HepG2 (cell line): Measurements from ENCODE around the gene ANKRD37. TPM values are rescaled to one million over a fixed set of nuclear protein-coding genes. Genes with fewer than 3 reads are reported as not detected.

Source experiments
- ARID3A ChIP-seq: IDR thresholded peaks from 2 replicates; pipeline ENCODE4 v1.6.1; 2012; ENCODE audit warnings: low read depth, low read length, improper control_type of control experiment
- CBX1 ChIP-seq: IDR thresholded peaks from one replicate; pipeline ENCODE4 v1.6.1; 2016; ENCODE audit warnings: antibody characterized with exemption, low read depth
- ERF ChIP-seq: IDR thresholded peaks from 2 replicates; pipeline ENCODE4 v1.6.1; 2018; ENCODE audit warnings: missing biosample characterization, missing genetic modification reagents
- HNRNPLL ChIP-seq: fragments of 200-400 bp; formaldehyde crosslinking; IDR thresholded peaks from 2 replicates; pipeline ENCODE4 v1.6.1; 2017; ENCODE audit warnings: mild to moderate bottlenecking, low read depth, low read length; ENCODE audit not compliant: poor library complexity, severe bottlenecking
- HOXA3 ChIP-seq: sonication (generic); formaldehyde crosslinking; IDR thresholded peaks from 2 replicates; pipeline ENCODE4 v1.5.0; 2020; ENCODE audit warnings: missing genetic modification reagents
- JUND ChIP-seq: sonication (generic); formaldehyde crosslinking; IDR thresholded peaks from 2 replicates; pipeline ENCODE4 v1.8.0; 2022; ENCODE audit warnings: mild to moderate bottlenecking, missing genetic modification reagents
- KAT2B ChIP-seq: fragments of 150-350 bp; IDR thresholded peaks from 2 replicates; pipeline ENCODE4 v1.6.1; 2014; ENCODE audit warnings: low read depth, low read length, borderline replicate concordance
- NR2C2 ChIP-seq: sonication (generic); formaldehyde crosslinking; IDR thresholded peaks from 2 replicates; pipeline ENCODE4 v1.4.0; 2020; ENCODE audit warnings: missing genetic modification reagents, mild to moderate bottlenecking, moderate library complexity, borderline replicate concordance
- NR2F6 ChIP-seq, 2 experiments: IDR thresholded peaks; 2 replicates each; pipeline ENCODE4 v1.6.1; 2016; ENCODE audit warnings: antibody characterized with exemption in 1 of 2, mild to moderate bottlenecking in 1 of 2
- NR3C1 ChIP-seq: sonication (generic); formaldehyde crosslinking; IDR thresholded peaks from 2 replicates; pipeline ENCODE4 v1.4.0; 2020; ENCODE audit warnings: missing genetic modification reagents
- POLR2G ChIP-seq: fragments of 200-400 bp; formaldehyde crosslinking; IDR thresholded peaks from 2 replicates; pipeline ENCODE4 v1.6.1; 2018; ENCODE audit warnings: mild to moderate bottlenecking, low read depth, low read length, moderate library complexity
- RCOR2 ChIP-seq: IDR thresholded peaks from 2 replicates; pipeline ENCODE4 v1.6.1; 2016; ENCODE audit warnings: missing biosample characterization, missing genetic modification reagents
- SAFB2 ChIP-seq: sonication (generic); formaldehyde crosslinking; IDR thresholded peaks from 2 replicates; pipeline ENCODE4 v1.5.1; 2020; ENCODE audit warnings: missing genetic modification reagents, low read depth, mild to moderate bottlenecking, borderline replicate concordance
- SMAD9 ChIP-seq: sonication (generic); formaldehyde crosslinking; IDR thresholded peaks from 2 replicates; pipeline ENCODE4 v1.5.1; 2020; ENCODE audit warnings: mild to moderate bottlenecking, missing genetic modification reagents
- SP2 ChIP-seq: sonication (generic); formaldehyde crosslinking; IDR thresholded peaks from 2 replicates; pipeline ENCODE4 v1.5.1; 2020; ENCODE audit warnings: mild to moderate bottlenecking, missing genetic modification reagents
- TAF1 ChIP-seq: sonication (generic); formaldehyde crosslinking; IDR thresholded peaks from 2 replicates; pipeline ENCODE4 v1.4.0; 2020; ENCODE audit warnings: missing genetic modification reagents
- TRAFD1 ChIP-seq: sonication (generic); formaldehyde crosslinking; IDR thresholded peaks from 2 replicates; pipeline ENCODE4 v1.5.1; 2020; ENCODE audit warnings: missing genetic modification reagents, mild to moderate bottlenecking, borderline replicate concordance
- U2AF2 ChIP-seq: fragments of 200-400 bp; formaldehyde crosslinking; IDR thresholded peaks from 2 replicates; pipeline ENCODE4 v1.6.1; 2017; ENCODE audit warnings: low read depth, mild to moderate bottlenecking, low read length
- ZBTB26 ChIP-seq: IDR thresholded peaks from 2 replicates; pipeline ENCODE4 v1.6.1; 2016; ENCODE audit warnings: missing compliant biosample characterization, missing genetic modification reagents, borderline replicate concordance
- ZC3H4 ChIP-seq: sonication (generic); formaldehyde crosslinking; IDR thresholded peaks from 2 replicates; pipeline ENCODE4 v1.4.0; 2020; ENCODE audit warnings: missing genetic modification reagents, borderline replicate concordance
- ZGPAT ChIP-seq: IDR thresholded peaks from 2 replicates; pipeline ENCODE4 v1.6.1; 2016; ENCODE audit warnings: mild to moderate bottlenecking
- ZNF3 ChIP-seq: IDR thresholded peaks from 2 replicates; pipeline ENCODE4 v1.7.0; 2017; ENCODE audit warnings: inconsistent platforms
- ZNF605 ChIP-seq: sonication (generic); formaldehyde crosslinking; IDR thresholded peaks from 2 replicates; pipeline ENCODE4 v1.8.0; 2022; ENCODE audit warnings: mild to moderate bottlenecking, missing genetic modification reagents
- ZNF616 ChIP-seq: sonication (generic); formaldehyde crosslinking; IDR thresholded peaks from 2 replicates; pipeline ENCODE4 v1.5.0; 2020; ENCODE audit warnings: low read depth, mild to moderate bottlenecking, missing genetic modification reagents
- ZNF775 ChIP-seq: sonication (generic); formaldehyde crosslinking; IDR thresholded peaks from 2 replicates; pipeline ENCODE4 v1.4.0; 2020; ENCODE audit warnings: missing genetic modification reagents, mild to moderate bottlenecking, moderate library complexity, borderline replicate concordance
- polyA plus RNA-seq, 8 experiments: library from polyadenylated mRNA; depleted of rRNA in 3 of 8; stranded (reverse) in 7 of 8; unstranded in 1 of 8; fragments of >200 nt; fragmentation: Illumina TruSeq in 4 of 8; extraction: Trizol in 4 of 8; gene quantifications; 2 replicates each; pipeline versions ENCODE4 v1.2.1 to v1.2.3, GENCODE V29; 2011 to 2016; ENCODE audit warnings: low read depth in 4 of 8, missing spikeins in 1 of 8, mixed read lengths in 1 of 8; ENCODE audit not compliant: insufficient read depth in 1 of 8
- total RNA-seq, 5 experiments: library from RNA; depleted of rRNA; stranded (reverse); fragments of >200 nt; fragmentation: Illumina TruSeq; extraction: Trizol; gene quantifications; 2 replicates each; pipeline ENCODE4 v1.2.3, GENCODE V29; 2016; ENCODE audit warnings: low read depth in 1 of 5

ANKRD37 gene
- total and polyA plus RNA-seq, 2 of the 13 experiments (the other 11 are each of a cell fraction or from before 2014, with no cell fraction given): 2.2 to 51.4 TPM

GRCh38 chr4:185425647-185426352 lies 29.2 kb downstream of the ANKRD37 start, which contains the start of gene UFSP2 (continued):
- TF ChIP-seq SMAD9 (CRISPR knock-in tag): peak; percentile 88; the same call in 1 of the 2 replicates
- TF ChIP-seq ARID3A: no peak
- peak; percentile 94 for TF ChIP-seq HOXA3 (CRISPR knock-in tag)
- no peak for TF ChIP-seq U2AF2
- no peak for TF ChIP-seq ZNF3 (CRISPR knock-in tag)
- no peak for TF ChIP-seq ZNF616 (CRISPR knock-in tag)
- no peak for TF ChIP-seq RCOR2 (CRISPR knock-in tag)
- no peak for TF ChIP-seq ZBTB26
- TF ChIP-seq NR2C2 (CRISPR knock-in tag): peak; percentile 47; the same call in 1 of the 2 replicates
- TF ChIP-seq ZC3H4: no peak
- TF ChIP-seq SAFB2 (CRISPR knock-in tag): peak; percentile 41; the same call in 1 of the 2 replicates
- TF ChIP-seq ZGPAT (CRISPR knock-in tag): peak; percentile 82
- no peak for TF ChIP-seq SP2 (CRISPR knock-in tag)
- TF ChIP-seq ZNF605 (CRISPR knock-in tag): peak; percentile 83
- peak; percentile 82 for TF ChIP-seq TAF1 (CRISPR knock-in tag)
- no peak for TF ChIP-seq CBX1
- no peak for TF ChIP-seq ZNF775
- TF ChIP-seq NR2F6 (IDR thresholded peaks at IDR 0.05): no peak
- TF ChIP-seq NR2F6 (CRISPR knock-in tag; IDR thresholded peaks at IDR 0.05): 0 out of 2 replicates have a peak, but pooled peaks have one; percentile 22
- no peak for TF ChIP-seq NR3C1 (CRISPR knock-in tag)
- peak; percentile 63 for TF ChIP-seq POLR2G
- peak; percentile 99 for TF ChIP-seq HNRNPLL
- TF ChIP-seq TRAFD1: peak; percentile 55; the same call in 1 of the 2 replicates
- peak; percentile 49 for TF ChIP-seq ERF
- TF ChIP-seq JUND (CRISPR knock-in tag): peak; percentile 76
- no peak for TF ChIP-seq KAT2B
